Naive B cell (primary cell): ENCODE measurements around the gene HDAC9. TPM values are rescaled to one million over a fixed set of nuclear protein-coding genes. Genes with fewer than 3 reads are reported as not detected.
"Not testable (repeated sequence)": the region's sequence is repeated elsewhere in the genome, so short reads cannot be mapped to it uniquely, and the experiment has no call there.

Experiments
- ATAC-seq, 2 donors: fragments of 150-1000 bp; cut with Tn5 transposase; 2 replicates each; pipeline ENCODE4 v1.10.0; 2021; ENCODE audit warnings: low read depth in 2 of 2, mild to moderate bottlenecking in 2 of 2, moderate library complexity in 2 of 2
- DNase-seq: peaks from one replicate; pipeline ENCODE4 v3.0.0; 2022
- H3K27ac Mint-ChIP-seq, 6 donors: one replicate each; pipeline ENCODE4 v1.8.0; 2020 to 2022; ENCODE audit warnings: mild to moderate bottlenecking in 6 of 6, mixed read lengths in 6 of 6, moderate library complexity in 5 of 6, inconsistent platforms in 2 of 6
- H3K27me3 Mint-ChIP-seq, 3 donors: one replicate each; pipeline ENCODE4 v1.8.0; 2021 to 2022; ENCODE audit warnings: mixed read lengths in 3 of 3, mild to moderate bottlenecking in 1 of 3
- H3K36me3 Mint-ChIP-seq, 2 donors: one replicate each; pipeline ENCODE4 v1.8.0; 2020 to 2022; ENCODE audit warnings: mixed read lengths in 2 of 2, inconsistent platforms in 1 of 2, mild to moderate bottlenecking in 1 of 2
- H3K4me1 Mint-ChIP-seq, 3 donors: one replicate each; pipeline ENCODE4 v1.8.0; 2020 to 2022; ENCODE audit warnings: mixed read lengths in 3 of 3, inconsistent platforms in 1 of 3, mild to moderate bottlenecking in 1 of 3, moderate library complexity in 1 of 3
- H3K4me3 Mint-ChIP-seq, 8 donors: one replicate each; pipeline ENCODE4 v1.8.0; 2020 to 2022; ENCODE audit warnings: mild to moderate bottlenecking in 8 of 8, mixed read lengths in 8 of 8, moderate library complexity in 8 of 8, inconsistent platforms in 2 of 8
- H3K9me3 Mint-ChIP-seq, 7 donors: one replicate each; pipeline ENCODE4 v1.8.0; 2020 to 2022; ENCODE audit warnings: mixed read lengths in 7 of 7, mild to moderate bottlenecking in 5 of 7, inconsistent platforms in 2 of 7, moderate library complexity in 1 of 7
- polyA plus RNA-seq, 6 donors: library from polyadenylated mRNA; unstranded; fragments of 300-500 nt; fragmentation: Illumina TruSeq; gene quantifications; one replicate each; pipeline ENCODE4 v1.2.3, GENCODE V29; 2021; ENCODE audit warnings: low read depth in 6 of 6

HDAC9 gene
- polyA plus RNA-seq, 6 donors from 2014 or later = 86.5 to 123 (median 108) TPM

DNA sequence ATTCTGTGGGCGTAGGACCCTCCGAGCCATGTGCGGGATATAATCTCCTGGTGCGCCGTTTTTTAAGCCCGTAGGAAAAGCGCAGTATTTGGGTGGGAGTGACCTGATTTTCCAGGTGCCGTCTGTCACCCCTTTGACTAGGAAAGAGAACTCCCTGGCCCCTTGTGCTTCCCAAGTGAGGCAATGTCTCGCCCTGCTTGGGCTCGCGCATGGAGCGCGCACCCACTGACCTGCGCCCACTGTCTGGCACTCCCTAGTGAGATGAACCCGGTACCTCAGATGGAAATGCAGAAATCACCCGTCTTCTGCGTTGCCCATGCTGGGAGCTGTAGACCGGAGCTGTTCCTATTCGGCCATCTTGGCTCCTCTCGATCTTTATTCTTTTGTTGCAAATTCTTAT is 495.2 kb downstream of the HDAC9 start:
- H3K27ac Mint-ChIP-seq, H3K9me3 Mint-ChIP-seq, ATAC-seq, H3K4me3 Mint-ChIP-seq, H3K4me1 Mint-ChIP-seq, DNase-seq, H3K27me3 Mint-ChIP-seq, H3K36me3 Mint-ChIP-seq: not testable (repeated sequence)

- H3K4me1 Mint-ChIP-seq = no peaks in the 10 kb centered on the region
These were observed 498.6 kb downstream of the HDAC9 start for GRCh38 chr7:18993933-18994668.

GRCh38 chr7:18995270-18995671 is 499.7 kb downstream of the HDAC9 start:
- H3K27ac Mint-ChIP-seq = no peak overlapping the region
- H3K4me1 Mint-ChIP-seq = no peaks in the 10 kb centered on the region
- H3K4me3 Mint-ChIP-seq = no peak overlapping the region
- no peaks in the 10 kb centered on the region for H3K27me3 Mint-ChIP-seq
- peaks cover 0 to 2% (median 0%) of the 10 kb centered on the region in 7 donors for H3K9me3 Mint-ChIP-seq
- ATAC-seq (no peak), DNase-seq (no peak)
- H3K36me3 Mint-ChIP-seq = no peaks in the 10 kb centered on the region

More at GRCh38 chr7:18993933-18994668, 498.6 kb downstream of the HDAC9 start:
- H3K9me3 Mint-ChIP-seq = peaks cover 0 to 2% (median 0%) of the 10 kb centered on the region in 7 donors
- no peaks in the 10 kb centered on the region for H3K36me3 Mint-ChIP-seq
- H3K27ac Mint-ChIP-seq = peak overlapping the region in 2 of 6 donors; percentile 47 to 48
- ATAC-seq (no peak), DNase-seq (no peak)
- H3K27me3 Mint-ChIP-seq = no peaks in the 10 kb centered on the region
- H3K4me3 Mint-ChIP-seq = no peak overlapping the region

GRCh38 chr7:18995811-18996426 is 500.4 kb downstream of the HDAC9 start:
- no peaks in the 10 kb centered on the region for H3K36me3 Mint-ChIP-seq

GRCh38 chr7:18996583-18996982 is 501.0 kb downstream of the HDAC9 start:
- ATAC-seq (no peak), DNase-seq (no peak)
- H3K27ac Mint-ChIP-seq = no peak overlapping the region
- H3K36me3 Mint-ChIP-seq = no peaks in the 10 kb centered on the region
- no peaks in the 10 kb centered on the region for H3K4me1 Mint-ChIP-seq
- no peaks in the 10 kb centered on the region for H3K27me3 Mint-ChIP-seq
- no peaks in the 10 kb centered on the region for H3K9me3 Mint-ChIP-seq
- no peak overlapping the region for H3K4me3 Mint-ChIP-seq

More at GRCh38 chr7:18995811-18996426, 500.4 kb downstream of the HDAC9 start:
- Mint-ChIP-seq H3K4me1 (no peaks in the 10 kb centered on the region), H3K4me3 (no peak overlapping the region), H3K27ac (no peak overlapping the region), H3K27me3 (no peaks in the 10 kb centered on the region), H3K9me3 (peaks cover 0 to 2% (median 0%) of the 10 kb centered on the region in 7 donors)
- no peak for DNase-seq
- no peak for ATAC-seq

DNA sequence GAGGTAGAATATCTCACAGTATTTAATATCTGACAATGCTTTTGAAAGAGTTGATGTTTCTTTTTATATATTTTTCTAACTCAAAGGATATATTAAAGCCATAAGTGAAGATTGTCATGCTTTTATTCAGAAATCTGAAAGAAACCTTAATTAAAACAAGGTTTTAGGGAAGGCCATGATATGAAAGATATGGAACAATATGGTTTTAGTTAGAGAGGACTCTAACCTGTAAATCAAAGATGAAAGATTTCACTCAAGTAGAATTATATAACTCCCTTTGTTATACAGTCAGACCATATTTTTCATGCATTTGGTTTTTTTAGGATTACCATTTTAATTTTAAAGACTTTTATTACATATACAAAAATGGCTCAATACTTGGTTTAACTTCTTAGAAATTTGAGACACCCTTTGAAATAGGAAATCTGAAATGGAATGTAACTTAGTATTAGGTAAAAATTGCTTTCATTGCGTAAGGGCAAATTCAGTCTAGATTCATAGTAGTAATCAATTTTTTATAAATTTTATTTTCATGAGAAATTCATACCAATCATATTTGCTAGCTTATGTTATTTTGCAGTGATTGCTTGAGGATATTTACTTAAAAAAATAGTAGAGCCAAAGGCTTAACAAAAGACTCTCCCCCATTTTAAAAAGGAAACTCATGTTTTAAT is 502.1 kb downstream of the HDAC9 start:
- Mint-ChIP-seq H3K36me3 (no peaks in the 10 kb centered on the region), H3K27me3 (no peaks in the 10 kb centered on the region), H3K4me3 (no peak overlapping the region), H3K4me1 (no peaks in the 10 kb centered on the region), H3K27ac (no peak overlapping the region), H3K9me3 (no peaks in the 10 kb centered on the region)
- no peak for DNase-seq
- ATAC-seq = no peak

GRCh38 chr7:19000410-19000809 is 504.9 kb downstream of the HDAC9 start:
- Mint-ChIP-seq H3K4me3 (no peak overlapping the region), H3K4me1 (no peaks in the 10 kb centered on the region), H3K9me3 (no peaks in the 10 kb centered on the region), H3K36me3 (no peaks in the 10 kb centered on the region), H3K27ac (no peak overlapping the region), H3K27me3 (no peaks in the 10 kb centered on the region)
- ATAC-seq = no peak
- DNase-seq = no peak

DNA sequence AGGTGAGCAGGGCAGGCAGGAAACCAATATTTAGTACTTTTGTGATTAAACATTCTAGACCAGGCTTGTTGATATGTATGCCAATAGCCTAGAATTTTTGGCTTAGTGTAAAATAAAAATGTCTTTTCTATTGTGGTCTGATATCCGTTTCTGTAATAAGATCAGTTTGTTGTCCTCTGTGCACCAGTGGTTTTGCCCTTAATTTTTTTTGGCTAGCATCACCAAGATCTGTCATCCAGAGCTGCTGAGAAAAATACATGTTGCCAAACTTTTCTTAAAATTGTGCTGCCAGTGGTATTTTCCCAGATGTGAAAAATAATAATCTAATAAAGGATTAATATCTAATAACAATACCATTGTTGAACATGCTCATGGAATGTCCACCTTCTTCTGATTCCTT is 506.3 kb downstream of the HDAC9 start:
- H3K9me3 Mint-ChIP-seq = no peaks in the 10 kb centered on the region
- H3K4me1 Mint-ChIP-seq = no peaks in the 10 kb centered on the region
- DNase-seq (no peak), ATAC-seq (no peak)
- no peaks in the 10 kb centered on the region for H3K36me3 Mint-ChIP-seq
- no peaks in the 10 kb centered on the region for H3K27me3 Mint-ChIP-seq
- H3K4me3 Mint-ChIP-seq = no peak overlapping the region
- H3K27ac Mint-ChIP-seq = no peak overlapping the region

DNA sequence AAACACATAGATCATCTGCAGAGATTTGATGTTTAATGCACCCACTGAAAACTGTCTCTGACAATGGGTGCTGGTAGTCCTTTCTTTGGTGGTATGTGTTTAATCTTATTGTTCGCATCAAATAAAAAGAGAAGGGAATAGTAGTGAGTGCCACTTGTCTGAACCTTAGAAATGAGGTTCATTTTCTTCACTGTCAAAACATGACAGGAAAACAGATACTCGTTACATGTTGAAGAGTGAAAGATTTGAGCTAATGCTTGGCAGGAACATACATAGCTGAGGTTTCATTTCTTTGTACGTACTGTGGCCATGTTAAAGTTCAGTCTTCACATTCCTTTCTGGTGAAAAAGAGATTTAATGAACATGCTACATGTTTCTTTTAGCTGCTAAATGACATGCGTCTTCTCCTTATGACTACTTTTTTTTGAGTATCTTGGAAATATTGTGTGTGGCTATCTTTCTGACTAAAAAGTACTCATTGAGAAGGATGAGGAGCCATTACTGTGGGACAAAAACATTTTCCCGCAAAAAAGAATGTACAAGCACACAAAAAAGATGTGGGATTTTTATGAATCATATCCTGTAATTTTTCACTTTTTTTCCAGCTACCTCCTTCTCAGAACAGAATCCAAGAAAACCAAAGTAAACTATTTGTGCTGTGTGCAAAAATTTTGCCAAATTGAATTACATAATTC is 513.8 kb downstream of the HDAC9 start:
- ATAC-seq (no peak), DNase-seq (no peak)
- peaks cover 0 to 5% (median 0%) of the 10 kb centered on the region in 3 donors for H3K27me3 Mint-ChIP-seq
- no peaks in the 10 kb centered on the region for H3K4me1 Mint-ChIP-seq
- no peak overlapping the region for H3K27ac Mint-ChIP-seq
- H3K9me3 Mint-ChIP-seq = no peaks in the 10 kb centered on the region
- no peaks in the 10 kb centered on the region for H3K36me3 Mint-ChIP-seq
- H3K4me3 Mint-ChIP-seq = no peak overlapping the region

- H3K27me3 Mint-ChIP-seq = peaks cover 0 to 5% (median 0%) of the 10 kb centered on the region in 3 donors
- no peaks in the 10 kb centered on the region for H3K36me3 Mint-ChIP-seq
- no peak overlapping the region for H3K4me3 Mint-ChIP-seq
- no peak overlapping the region for H3K27ac Mint-ChIP-seq
- no peaks in the 10 kb centered on the region for H3K9me3 Mint-ChIP-seq
- no peaks in the 10 kb centered on the region for H3K4me1 Mint-ChIP-seq
- ATAC-seq (no peak), DNase-seq (no peak)
These were observed 514.4 kb downstream of the HDAC9 start for GRCh38 chr7:19009936-19010280.

DNA sequence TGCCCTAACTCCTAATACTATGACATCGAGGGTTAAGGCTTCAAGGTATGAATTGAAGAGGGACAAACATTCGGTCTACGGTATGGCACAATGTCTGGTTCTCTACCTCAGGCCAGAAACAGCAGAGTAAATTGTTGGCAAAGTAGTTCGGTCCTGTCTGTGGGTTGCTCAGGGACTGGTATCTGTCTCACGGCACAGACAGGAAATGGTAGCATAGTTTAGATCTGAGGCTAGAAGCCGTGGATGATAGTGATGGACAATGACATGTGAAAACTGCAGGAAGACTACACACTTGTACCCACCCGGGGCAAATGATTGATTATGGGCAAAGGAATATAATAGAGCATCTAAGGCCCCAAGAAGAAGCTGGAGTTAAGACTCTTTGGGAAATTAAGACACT is 515.7 kb downstream of the HDAC9 start:
- DNase-seq (no peak), ATAC-seq (no peak)
- Mint-ChIP-seq H3K27me3 (peaks cover 0 to 6% (median 5%) of the 10 kb centered on the region in 3 donors), H3K4me1 (no peaks in the 10 kb centered on the region), H3K27ac (no peak overlapping the region), H3K36me3 (no peaks in the 10 kb centered on the region), H3K4me3 (no peak overlapping the region), H3K9me3 (peaks cover 0 to 8% (median 4%) of the 10 kb centered on the region in 7 donors)

GRCh38 chr7:19015098-19015497 is 519.5 kb downstream of the HDAC9 start:
- no peaks in the 10 kb centered on the region for H3K4me1 Mint-ChIP-seq
- ATAC-seq = no peak
- no peak overlapping the region for H3K4me3 Mint-ChIP-seq
- H3K36me3 Mint-ChIP-seq = no peaks in the 10 kb centered on the region
- H3K27me3 Mint-ChIP-seq = peaks cover 4 to 17% (median 10%) of the 10 kb centered on the region in 3 donors
- H3K9me3 Mint-ChIP-seq = peaks cover 1 to 19% (median 12%) of the 10 kb centered on the region in 7 donors
- H3K27ac Mint-ChIP-seq = no peak overlapping the region
- no peak for DNase-seq

DNA sequence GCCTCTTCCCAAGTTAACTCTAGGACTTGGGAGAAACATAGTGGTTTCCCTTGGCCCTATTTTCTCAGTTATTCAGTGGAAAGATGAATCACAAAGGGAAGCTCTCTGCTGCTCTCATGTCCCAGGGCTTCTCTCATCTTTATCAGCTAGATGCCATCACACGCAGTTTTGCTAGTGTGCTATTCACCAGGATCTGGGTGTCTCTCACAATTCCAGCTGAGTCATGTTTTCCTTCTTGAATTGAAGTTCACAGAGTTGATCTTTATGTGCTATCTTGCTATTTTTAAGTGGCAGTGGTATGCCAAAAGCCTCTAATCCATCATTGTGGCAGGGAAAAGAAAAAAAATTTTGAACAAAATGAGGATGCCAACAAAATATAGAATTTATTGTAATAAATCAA is 520.6 kb downstream of the HDAC9 start:
- Mint-ChIP-seq H3K27me3 (peaks cover 4 to 17% (median 10%) of the 10 kb centered on the region in 3 donors), H3K36me3 (no peaks in the 10 kb centered on the region), H3K4me1 (no peaks in the 10 kb centered on the region), H3K4me3 (no peak overlapping the region), H3K9me3 (peaks cover 1 to 19% (median 12%) of the 10 kb centered on the region in 7 donors), H3K27ac (no peak overlapping the region)
- no peak for DNase-seq
- no peak for ATAC-seq
